Skeletal muscle tissue (tissue), 4 donors: ENCODE results near the gene PROX1. TPM values are rescaled to one million over a fixed set of nuclear protein-coding genes. Genes with fewer than 3 reads are reported as not detected.

Experiments
- H3K27ac ChIP-seq: one replicate; pipeline ENCODE4 v1.7.0; 2013; ENCODE audit warnings: mild to moderate bottlenecking, low read depth, low read length, inconsistent platforms
- H3K27me3 ChIP-seq, 3 donors: one replicate each; pipeline ENCODE4 v1.7.0; 2013; ENCODE audit warnings: low read length in 3 of 3; ENCODE audit not compliant: control insufficient read depth in 3 of 3, insufficient read depth in 3 of 3
- H3K36me3 ChIP-seq, 3 donors: one replicate each; pipeline ENCODE4 v1.7.0; 2013; ENCODE audit warnings: low read length in 3 of 3; ENCODE audit not compliant: control insufficient read depth in 3 of 3, insufficient read depth in 3 of 3
- H3K4me1 ChIP-seq, 3 donors: one replicate each; pipeline ENCODE4 v1.7.0; 2013; ENCODE audit warnings: low read length in 3 of 3, mild to moderate bottlenecking in 3 of 3; ENCODE audit not compliant: control insufficient read depth in 3 of 3, insufficient read depth in 3 of 3
- H3K4me3 ChIP-seq, 3 donors: one replicate each; pipeline ENCODE4 v1.7.0; 2013; ENCODE audit warnings: low read length in 3 of 3
- H3K9ac ChIP-seq, 3 donors: one replicate each; pipeline ENCODE4 v1.7.0; 2013; ENCODE audit warnings: low read length in 3 of 3, mild to moderate bottlenecking in 3 of 3, moderate library complexity in 2 of 3, low read depth in 1 of 3
- H3K9me3 ChIP-seq, 3 donors: one replicate each; pipeline ENCODE4 v1.7.0; 2013; ENCODE audit warnings: low read length in 3 of 3; ENCODE audit not compliant: control insufficient read depth in 3 of 3
- total RNA-seq: library from RNA; depleted of rRNA; stranded (reverse); fragments of >200 nt; gene quantifications from one replicate; pipeline ENCODE4 v1.2.3, GENCODE V29; 2014
- donor health status: Osteomylitis.

The PROX1 gene
- total RNA-seq, 1 donor from 2014 or later, result 6.3 TPM

DNA sequence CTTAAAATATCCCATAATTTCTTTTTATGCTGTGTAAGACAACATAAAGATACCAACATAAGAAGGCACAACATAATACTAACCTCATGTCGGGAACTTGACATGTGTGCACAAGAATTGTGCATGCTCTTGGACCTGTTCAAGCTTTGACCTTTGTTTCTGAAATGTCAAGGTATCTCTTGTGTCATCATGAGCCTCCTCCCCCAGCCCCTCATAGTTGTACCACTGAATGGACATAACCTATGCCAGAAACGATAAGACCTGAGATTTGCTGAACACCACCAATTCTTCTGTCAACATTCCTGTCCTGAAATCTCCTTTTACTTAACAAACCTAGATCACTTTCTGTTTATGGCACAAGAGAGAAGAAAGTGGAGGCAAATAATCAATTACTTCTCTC is 29.4 kb upstream of the PROX1 start:
- H3K9me3 ChIP-seq, result no peaks in the 10 kb centered on the region
- H3K4me3 ChIP-seq, result no peak overlapping the region
- no peaks in the 10 kb centered on the region for H3K36me3 ChIP-seq
- no peak overlapping the region for H3K27ac ChIP-seq
- no peaks in the 10 kb centered on the region for H3K4me1 ChIP-seq
- H3K27me3 ChIP-seq, result no peaks in the 10 kb centered on the region
- no peak overlapping the region for H3K9ac ChIP-seq

DNA sequence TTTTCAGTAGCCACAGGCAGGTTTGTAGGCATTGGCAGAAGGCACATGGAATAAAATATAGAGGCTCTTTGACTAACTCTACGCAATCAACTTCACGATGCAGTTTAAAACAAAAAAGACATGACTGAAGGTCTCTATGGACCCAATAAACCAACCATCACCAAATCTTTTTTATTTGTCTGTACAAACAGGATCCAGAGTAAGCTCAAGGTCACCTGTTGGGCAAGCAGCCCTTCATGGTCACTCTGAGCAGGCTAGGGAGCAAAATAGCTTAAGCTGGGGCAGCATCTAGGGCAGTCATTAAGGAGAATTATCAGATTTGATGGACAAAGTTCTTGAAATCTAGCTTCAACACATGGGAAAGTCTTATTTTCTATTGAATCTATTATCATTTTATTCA is 26.8 kb upstream of the PROX1 start:
- no peaks in the 10 kb centered on the region for H3K27me3 ChIP-seq
- no peak overlapping the region for H3K4me3 ChIP-seq
- no peak overlapping the region for H3K27ac ChIP-seq
- no peaks in the 10 kb centered on the region for H3K4me1 ChIP-seq
- no peaks in the 10 kb centered on the region for H3K9me3 ChIP-seq
- H3K36me3 ChIP-seq, result no peaks in the 10 kb centered on the region
- H3K9ac ChIP-seq, result no peak overlapping the region

DNA sequence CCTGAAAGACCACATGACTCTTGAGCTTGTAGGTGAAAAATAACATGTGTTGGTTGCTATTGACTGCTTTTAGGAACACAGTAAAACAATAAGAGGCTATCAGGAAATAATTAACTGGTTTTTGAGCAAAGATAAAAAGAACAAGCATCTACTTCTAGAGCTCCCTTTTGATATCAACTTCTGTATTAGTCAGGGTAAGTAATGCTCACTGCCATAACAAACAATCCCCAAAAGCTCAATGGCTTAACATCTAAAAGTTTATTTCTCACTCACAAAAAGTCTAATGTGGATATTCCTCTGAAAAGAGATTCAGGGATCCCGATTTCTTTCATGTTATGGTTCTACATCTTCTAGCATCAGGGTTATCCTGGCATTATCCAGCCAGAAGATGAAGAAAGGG is 25.3 kb upstream of the PROX1 start:
- Histone ChIP-seq H3K36me3 (no peaks in the 10 kb centered on the region), H3K27ac (no peak overlapping the region), H3K4me3 (no peak overlapping the region), H3K9ac (no peak overlapping the region), H3K4me1 (no peaks in the 10 kb centered on the region), H3K27me3 (no peaks in the 10 kb centered on the region), H3K9me3 (no peaks in the 10 kb centered on the region)

DNA sequence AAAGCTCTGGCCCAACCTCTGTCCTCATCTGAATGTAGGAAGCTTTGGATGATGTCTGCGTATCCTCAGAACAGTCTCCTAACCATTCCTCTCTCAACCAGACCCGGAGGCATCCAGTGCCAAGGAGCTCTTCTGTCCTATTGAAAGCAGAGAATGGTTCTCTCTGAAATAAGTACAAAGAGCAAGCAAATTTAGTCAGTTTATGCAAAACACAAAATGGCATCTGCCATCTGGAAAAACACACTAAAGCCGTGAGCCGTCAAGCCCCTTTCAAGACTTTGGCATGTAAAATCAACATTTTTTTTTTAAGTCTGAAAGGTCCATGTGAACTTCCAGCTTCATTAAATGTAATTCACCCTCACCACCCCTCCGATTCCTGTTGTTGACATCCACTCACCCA is 21.7 kb upstream of the PROX1 start:
- Histone ChIP-seq H3K36me3 (no peaks in the 10 kb centered on the region), H3K27ac (no peak overlapping the region), H3K4me1 (no peaks in the 10 kb centered on the region), H3K4me3 (no peak overlapping the region), H3K9me3 (no peaks in the 10 kb centered on the region), H3K27me3 (no peaks in the 10 kb centered on the region), H3K9ac (no peak overlapping the region)

DNA sequence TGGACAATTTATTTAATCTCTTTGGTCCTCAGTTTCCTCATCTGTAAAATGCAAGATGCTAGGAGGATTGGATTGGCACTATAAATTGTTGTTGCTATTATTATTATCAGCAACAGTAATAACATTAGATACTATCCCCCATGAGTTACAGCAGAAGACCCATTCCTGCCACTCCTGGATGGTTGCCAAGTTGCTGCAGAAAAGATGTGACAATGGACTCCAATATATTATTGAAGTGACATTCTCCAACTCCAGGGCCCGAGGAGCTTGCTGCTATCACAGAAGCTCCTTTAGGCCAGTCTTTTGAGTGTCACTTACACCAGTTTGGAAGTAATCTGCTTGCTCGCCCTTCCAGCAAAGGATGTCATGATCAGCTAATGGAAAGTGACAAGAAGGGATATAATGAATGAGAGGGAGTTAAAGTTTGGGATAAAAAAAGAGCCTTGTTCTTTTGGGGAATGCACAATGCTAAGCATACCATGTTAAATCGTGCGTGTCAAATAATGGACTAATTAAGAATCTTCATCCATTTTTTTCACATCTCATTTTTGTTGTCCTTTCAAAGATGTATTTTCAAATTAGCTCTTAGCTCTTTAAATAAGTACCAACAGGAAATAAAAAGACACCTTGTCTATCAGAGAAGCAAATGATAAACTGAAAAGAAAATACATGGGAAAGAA is 19.5 kb upstream of the PROX1 start:
- Histone ChIP-seq H3K9ac (no peak overlapping the region), H3K4me3 (no peak overlapping the region), H3K9me3 (no peaks in the 10 kb centered on the region), H3K27ac (no peak overlapping the region), H3K4me1 (no peaks in the 10 kb centered on the region), H3K27me3 (no peaks in the 10 kb centered on the region), H3K36me3 (no peaks in the 10 kb centered on the region)

DNA sequence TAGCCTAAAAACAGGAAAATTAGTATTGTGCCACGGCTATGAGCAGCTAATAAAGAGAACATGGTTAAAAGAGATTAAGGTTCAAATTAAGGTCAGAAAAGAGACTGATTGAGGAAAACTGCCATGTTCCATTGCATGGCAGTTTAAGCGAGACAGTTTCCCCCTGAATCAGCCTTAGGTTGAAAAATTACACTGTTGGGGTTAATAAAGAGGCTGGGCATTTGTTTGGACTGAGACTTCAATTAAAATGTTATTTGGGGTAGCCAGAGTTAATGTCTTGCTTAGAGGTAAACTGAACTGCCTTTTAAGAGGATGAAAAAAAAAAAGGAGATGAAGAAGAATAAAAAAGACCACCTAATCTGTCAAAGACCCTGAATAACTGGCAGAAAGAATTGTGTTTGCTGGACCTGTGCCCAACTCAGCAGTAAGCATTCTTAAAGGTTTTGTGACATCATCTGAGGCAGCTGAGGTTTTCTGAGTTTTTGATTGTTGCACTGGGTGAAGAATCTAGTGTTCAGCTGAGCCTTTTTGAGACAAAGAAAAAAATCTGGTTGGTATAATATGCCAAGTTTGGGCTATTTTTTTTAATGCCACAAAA is 17.7 kb upstream of the PROX1 start:
- no peak overlapping the region for H3K9ac ChIP-seq
- no peak overlapping the region for H3K4me3 ChIP-seq
- no peaks in the 10 kb centered on the region for H3K27me3 ChIP-seq
- no peaks in the 10 kb centered on the region for H3K4me1 ChIP-seq
- H3K27ac ChIP-seq, result no peak overlapping the region
- no peaks in the 10 kb centered on the region for H3K9me3 ChIP-seq
- no peaks in the 10 kb centered on the region for H3K36me3 ChIP-seq

DNA sequence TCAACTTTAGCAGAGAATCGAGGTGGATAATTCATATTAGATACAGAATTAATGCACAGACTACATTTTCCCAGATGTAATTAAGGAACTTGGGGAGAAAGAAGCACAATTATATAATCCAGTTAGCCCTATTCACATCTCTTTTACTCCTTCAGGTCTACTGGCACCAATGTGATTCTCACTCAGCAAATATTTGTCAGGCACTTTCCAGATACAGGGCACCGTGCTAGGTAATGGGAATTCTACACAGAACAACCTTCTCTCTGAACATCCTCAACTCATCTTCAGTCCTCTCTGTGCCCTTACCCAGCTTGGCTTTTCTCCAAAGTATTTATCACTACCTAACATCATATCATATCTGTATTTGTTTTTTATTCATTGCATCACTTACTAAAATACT is 15.6 kb upstream of the PROX1 start:
- Histone ChIP-seq H3K27me3 (no peaks in the 10 kb centered on the region), H3K36me3 (no peaks in the 10 kb centered on the region), H3K9me3 (no peaks in the 10 kb centered on the region), H3K4me1 (no peaks in the 10 kb centered on the region), H3K27ac (no peak overlapping the region), H3K9ac (no peak overlapping the region), H3K4me3 (no peak overlapping the region)

DNA sequence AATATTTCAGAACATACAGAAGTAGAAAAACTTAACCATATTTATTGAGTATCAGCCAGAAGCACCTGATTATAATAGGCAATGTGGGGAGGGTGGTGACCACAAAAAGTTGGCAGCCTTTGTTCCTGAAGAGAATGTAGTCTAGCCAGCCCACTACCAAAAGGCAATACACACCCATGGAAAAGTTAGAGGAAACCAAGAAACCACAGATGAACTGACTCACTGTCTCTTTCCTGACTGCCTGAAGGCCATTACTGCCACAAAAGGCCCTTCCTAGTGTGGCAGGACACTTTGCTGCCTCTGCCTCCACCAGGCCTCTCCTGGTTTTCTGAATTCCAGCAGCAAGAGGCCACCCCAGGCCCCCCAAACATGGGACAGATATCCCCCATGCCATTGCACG is 14.6 kb upstream of the PROX1 start:
- H3K27me3 ChIP-seq, result peaks cover 0 to 6% (median 0%) of the 10 kb centered on the region in 3 donors
- H3K4me3 ChIP-seq, result no peak overlapping the region
- no peaks in the 10 kb centered on the region for H3K9me3 ChIP-seq
- H3K4me1 ChIP-seq, result no peaks in the 10 kb centered on the region
- H3K36me3 ChIP-seq, result no peaks in the 10 kb centered on the region
- no peak overlapping the region for H3K9ac ChIP-seq
- H3K27ac ChIP-seq, result no peak overlapping the region

DNA sequence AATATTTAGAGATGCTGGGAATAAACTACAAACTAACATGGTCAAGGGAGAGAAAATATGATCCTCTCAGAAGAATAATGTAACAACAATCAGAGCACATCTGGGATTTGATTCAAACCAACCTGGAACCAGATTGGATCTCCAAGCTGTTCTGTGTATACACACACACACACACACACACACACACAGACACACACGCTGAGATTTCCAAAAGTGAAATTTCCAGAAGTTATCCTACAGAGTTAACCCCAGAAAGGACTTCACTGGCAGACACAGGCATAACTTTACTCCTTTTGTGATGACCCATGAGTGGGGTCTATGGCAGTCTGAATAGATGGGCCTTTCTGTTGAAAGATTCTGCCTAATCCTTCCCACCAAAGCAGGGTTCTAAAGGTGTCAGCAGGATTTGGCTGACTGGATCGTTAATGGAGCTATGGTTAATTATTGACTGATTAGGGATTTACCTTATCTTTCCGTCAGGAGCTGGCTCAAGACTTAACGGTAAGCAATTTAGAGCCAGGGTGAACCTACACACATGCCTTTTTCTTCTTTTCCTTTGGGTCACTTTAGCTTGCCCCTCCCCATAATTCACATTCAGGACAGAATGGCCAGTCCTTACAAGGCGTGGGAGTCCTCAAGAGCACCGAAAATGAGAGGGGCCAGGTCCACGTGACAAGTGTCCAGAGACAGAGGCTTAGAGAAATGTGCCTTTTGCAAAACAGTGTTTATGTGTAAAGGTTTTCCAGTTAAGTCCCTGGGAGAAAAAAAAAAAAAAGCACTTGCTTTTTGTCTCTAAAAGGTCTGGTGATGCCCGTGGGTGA is 10.9 kb upstream of the PROX1 start:
- Histone ChIP-seq H3K4me1 (no peaks in the 10 kb centered on the region), H3K9me3 (no peaks in the 10 kb centered on the region), H3K9ac (no peak overlapping the region), H3K27me3 (peaks cover 12 to 28% (median 27%) of the 10 kb centered on the region in 3 donors), H3K36me3 (no peaks in the 10 kb centered on the region), H3K4me3 (no peak overlapping the region), H3K27ac (no peak overlapping the region)

DNA sequence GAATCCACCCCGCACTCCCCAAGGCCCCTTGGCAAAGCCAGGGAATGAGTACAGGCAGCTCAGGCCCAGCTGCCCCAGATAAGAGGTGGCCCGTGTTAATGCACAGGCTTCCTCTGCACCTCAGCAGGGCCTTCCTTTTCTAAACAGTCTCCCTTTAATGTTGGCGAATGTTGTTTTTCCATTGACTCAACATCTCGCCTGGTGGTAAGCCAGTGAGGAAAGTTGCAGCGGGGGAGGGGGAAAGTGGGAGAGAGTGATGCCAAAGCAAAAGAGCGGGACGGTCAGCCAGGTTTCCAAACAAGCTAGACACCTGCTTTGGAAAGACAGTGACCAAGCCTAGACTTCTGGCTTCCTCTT is 10.3 kb upstream of the PROX1 start:
- peaks cover 16 to 33% (median 28%) of the 10 kb centered on the region in 3 donors for H3K27me3 ChIP-seq
- no peaks in the 10 kb centered on the region for H3K36me3 ChIP-seq
- H3K9ac ChIP-seq, result no peak overlapping the region
- H3K27ac ChIP-seq, result no peak overlapping the region
- H3K4me1 ChIP-seq, result peaks cover 0 to 2% (median under 1%) of the 10 kb centered on the region in 3 donors
- no peak overlapping the region for H3K4me3 ChIP-seq
- H3K9me3 ChIP-seq, result no peaks in the 10 kb centered on the region
